Posterior cingulate gyrus (tissue), 11 donors: ENCODE data around the gene ITPK1.

ENCODE experiments used
- DNase-seq, 10 donors: peaks; one replicate each; pipeline versions ENCODE4 v3.0.0 to v3.0.0-alpha.2; 2020 to 2021; ENCODE audit warnings: mixed read lengths in 3 of 10
- intact Hi-C: fragments of 100-400 bp; cut with DNase I; formaldehyde crosslinking; loops from one replicate; pipeline ENCODE4 v1.15.1; 2023

Gene ITPK1

DNA sequence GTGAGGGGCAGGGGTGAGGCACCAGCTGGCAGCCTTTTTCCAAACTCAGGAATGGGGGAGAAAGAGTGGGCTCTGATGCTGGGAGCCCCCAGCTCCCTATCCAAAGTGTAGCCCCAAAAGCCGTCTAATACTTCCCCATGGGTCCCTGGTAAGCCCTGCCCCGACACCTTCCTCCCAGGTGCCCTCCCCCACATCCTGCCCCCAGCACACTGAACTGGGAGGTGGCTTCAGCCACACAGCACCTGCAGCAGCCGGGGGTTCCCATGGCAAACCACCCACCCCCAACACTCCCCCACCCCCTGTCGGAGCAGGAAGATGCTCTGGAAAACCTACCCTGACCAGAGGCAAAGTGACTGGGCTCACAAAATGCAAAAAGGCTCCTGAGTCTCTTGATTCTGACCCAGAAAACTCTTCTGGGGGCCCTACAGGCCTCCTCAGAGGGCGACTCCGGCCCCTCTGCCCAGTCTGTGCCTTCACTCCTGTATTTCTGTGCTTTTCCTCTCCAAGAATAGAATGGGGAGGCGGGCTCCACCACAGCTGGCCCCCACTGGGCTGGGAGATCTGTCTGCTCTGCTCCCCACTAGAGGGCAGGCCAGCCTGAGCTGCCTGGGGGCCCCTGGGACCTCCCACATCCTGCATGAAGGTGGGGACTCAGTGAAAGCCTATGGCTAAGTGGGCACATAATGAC is 81.6 kb downstream of the ITPK1 start:
- DNase-seq = peak in 7 of 10 donors; percentile 60 to 97 (median 75)
- intact Hi-C loops = no loop called here

DNA sequence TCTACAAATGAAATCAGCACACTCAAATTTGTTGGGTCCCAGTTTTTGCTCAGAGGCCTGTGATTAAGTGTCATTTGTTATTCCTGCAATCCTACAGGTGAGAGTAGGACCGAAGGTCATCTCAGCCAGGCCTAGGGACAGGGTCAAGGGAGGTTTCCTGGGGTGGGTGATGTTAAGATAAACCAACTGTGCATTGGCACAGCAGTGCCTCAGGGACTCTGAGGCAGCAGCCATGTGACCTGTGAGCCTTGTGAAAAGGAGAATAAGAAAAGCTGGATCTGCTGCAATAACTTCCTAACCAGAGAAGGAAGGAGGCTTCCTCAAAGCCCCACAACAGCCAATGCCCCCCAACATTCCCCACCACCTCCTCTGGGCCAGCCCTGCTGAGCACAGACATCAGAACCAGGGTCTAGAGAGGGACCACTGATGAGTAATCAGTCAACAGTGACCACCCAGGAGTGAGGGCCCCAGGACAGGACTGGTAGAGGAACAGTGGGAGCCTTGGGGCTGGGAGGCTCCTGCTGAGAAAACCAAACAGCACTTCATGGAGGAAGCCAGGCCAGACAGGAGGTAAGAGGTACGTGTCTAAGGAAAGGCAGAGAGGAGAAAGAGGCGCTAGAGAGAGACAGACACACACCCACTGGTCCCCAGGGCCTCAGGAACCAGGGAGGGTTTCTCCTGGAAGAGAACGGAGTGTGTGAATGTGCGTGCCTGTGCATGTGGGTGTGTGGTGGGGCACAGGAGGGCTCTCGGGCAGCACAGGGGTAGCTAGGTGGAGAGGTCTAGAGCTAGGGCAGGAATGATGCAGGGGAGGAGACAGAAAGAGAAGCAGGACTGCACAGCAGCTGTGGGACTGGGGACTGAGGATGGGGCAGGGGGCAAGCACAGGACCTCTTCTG is 82.4 kb downstream of the ITPK1 start:
- peak in 1 of 10 donors; percentile 80 for DNase-seq
- intact Hi-C loops = no loop called here

DNA sequence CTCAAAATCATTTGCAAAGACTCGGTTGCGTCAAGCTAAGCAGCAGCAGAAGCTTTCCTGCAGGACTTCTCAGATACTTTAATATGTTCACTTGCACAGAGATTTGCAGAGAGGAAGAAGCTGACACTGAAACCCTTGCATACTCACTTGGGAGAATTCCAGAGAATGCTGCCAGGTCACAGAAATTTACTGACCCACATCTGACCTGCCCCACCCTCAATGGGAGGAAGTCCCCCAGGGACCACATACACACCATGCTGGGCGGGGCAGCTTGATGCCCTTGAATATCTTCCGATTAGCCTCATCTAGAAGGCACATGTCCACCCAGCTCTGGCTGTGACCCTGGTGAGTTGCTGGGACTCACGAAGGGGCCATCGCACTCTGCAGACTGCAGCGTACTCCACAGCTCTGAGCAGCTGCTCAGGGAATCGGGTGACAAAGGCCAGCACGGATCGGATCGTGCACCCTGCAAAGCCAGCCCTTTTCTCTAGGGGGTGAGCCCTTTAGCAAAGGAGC is 83.2 kb downstream of the ITPK1 start:
- DNase-seq = peak in 2 of 10 donors; percentile 64 to 75
- intact Hi-C loops = no loop called here

DNA sequence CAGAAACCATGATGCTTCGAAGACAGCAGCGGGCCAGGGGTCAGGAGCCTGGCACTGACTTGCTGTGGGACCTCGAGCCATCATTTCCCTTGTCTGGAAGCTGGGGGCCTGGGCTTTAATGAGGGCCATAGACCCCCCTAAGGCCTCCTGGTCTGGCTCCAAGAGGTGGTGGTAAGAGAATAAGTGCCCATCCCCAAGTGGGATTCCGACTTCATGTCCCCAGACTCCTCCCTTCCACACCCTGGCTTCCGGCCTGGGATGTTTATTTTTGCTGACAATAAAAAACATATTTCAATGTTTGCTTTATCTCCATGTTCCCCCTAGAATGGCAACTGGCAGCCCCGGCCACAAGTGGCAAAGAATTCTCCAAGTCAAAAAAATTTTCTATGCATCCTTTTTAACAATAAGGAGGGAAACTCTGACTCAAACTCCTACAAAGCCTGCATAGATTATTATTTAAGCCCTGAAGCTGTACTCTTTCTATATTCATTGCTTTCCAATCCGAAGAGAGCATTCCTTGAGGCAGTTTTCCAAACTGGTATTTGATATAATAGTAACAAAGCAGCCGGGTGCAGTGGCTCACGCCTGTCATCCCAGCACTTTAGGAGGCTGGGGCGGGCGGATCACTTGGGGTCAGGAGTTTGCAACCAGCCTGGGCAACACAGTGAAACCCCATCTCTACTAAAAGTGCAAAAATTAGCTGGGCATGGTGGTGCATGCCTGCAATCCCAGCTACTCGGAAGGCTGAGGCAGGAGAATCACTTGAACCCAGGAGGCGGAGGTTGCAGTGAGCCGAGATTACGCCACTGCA is 84.0 kb downstream of the ITPK1 start:
- peak in 1 of 10 donors; percentile 67 for DNase-seq
- intact Hi-C loops = no loop called here

DNA sequence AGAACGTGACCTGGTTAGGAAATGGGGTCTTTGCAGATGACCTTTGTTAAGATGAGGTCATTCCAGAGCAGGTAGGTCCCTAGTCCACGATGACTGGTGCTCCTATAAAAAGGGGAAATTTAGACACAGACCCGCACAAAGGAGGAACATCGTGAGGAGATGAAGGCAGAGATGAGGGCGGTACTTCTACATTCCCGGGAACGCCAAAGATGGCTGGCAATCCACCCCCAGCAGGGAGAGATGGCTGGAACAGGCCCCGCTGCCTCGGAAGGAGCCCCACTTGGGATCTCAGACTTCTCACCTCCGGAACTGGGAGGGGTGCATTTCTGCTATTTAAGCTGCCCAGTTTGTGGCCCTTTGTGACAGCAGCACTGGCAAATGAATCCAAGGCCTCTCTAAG is 85.0 kb downstream of the ITPK1 start:
- DNase-seq = peak in 2 of 10 donors; percentile 70 to 73
- intact Hi-C loops = no loop called here

DNA sequence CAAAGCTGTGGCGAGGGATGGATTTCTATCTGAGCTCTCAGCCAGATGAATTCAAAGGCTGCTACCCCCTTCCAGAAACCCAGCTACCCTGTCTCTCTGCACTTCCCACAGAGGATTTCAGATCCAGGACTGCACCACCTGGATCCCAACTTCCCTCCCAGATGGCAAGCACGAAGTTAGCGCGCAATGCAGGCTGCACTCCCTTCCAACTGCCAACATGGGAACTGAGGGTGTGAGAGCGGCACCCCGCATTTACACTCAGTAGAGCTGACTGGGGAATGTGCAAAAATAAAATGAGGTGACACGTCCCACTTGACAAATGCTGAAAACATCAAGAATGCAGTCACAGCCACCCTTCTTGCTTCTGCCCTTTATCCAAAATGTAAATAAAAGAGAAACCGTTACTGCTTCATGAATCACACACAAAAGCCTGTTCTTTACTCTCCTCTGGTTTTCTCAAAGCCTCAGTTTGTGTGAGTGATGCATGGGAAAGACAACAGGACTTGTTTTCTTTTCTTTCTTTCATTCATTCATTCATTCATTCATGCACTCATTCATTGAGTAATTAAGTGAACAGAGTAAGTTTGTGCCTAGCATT is 85.7 kb downstream of the ITPK1 start:
- DNase-seq = peak in 8 of 10 donors; percentile 61 to 95 (median 76)
- intact Hi-C loops = no loop called here

DNA sequence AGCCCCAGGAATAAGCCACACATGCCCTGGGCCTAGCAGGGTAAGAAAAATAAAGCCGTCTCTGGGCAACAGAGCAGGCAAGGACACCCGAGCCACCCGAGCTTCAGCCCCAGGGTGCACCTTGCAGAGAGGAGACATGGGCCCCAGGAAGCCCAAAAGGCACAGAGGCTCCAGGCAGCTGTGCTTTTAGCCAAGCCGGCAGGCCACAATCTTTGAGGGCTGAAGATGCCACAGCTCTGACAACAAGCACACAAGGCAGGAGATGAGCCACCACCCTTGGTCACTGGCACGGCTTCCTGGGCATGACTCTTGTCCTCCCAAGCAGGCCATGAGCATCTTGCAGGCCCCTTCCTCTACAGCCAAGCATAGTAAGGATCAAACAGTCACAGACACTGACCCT is 86.3 kb downstream of the ITPK1 start:
- intact Hi-C loops = no loop called here
- peak in 1 of 10 donors; percentile 60 for DNase-seq

DNA sequence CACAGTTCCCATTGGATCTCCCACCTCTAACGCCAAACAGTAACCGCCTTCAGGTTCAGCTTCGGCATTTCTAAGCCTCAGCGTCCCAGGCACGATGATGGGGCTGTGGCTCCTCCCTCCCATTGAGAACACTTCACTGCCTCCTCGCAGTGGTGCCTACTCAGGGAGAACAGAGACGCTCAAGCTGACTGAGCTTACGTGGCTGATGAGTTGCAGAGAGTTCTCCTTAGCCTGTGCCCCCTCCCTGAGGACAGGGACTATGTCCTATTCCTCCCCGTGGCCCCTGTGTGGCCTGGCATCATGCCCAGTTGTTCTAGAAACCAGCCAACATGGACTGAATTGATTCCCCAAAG is 87.0 kb downstream of the ITPK1 start:
- intact Hi-C loops = no loop called here
- peak in 1 of 10 donors; percentile 77 for DNase-seq

DNA sequence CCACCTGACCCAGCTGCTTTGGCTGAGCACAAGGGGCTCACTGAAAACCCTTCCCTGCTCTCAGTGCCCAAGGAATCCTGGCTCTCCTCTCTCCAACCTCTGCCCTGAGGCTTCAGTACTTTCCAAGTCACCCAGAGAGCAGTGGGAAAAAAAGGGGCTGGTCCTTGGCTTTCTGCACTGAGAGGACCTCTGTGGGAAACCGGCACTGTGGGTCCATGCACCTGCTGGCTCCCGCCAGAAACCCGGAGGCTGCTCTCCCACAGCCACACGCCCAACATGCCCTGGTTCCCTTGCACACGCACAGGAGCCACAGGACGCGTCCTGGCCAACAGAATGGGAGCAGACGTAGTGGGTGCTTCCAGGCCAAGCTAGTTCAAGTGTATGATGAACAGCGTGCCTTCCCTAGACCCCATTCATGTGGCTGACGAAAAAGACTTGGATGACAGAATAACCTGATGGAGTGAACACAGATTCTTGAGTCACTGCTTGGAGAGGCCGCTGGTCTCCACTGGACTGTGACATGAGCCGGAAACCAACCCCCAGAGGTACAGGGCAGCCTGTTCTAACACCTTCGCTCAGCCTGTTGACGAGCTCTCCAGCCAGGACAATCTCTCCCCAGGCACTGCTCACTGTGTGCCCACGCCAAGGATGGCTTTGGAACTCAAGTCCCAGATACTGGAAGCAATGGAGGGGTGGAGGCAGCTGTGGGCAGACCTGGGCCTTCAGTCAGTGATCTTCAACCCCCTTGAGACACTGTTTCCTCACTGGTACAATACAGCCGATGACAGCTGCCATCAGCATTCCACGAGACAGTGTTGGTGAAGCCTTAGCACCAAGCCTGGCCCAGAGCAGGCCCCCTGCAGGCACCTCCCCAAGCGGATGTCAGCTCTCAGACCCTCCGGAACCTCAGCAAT is 87.7 kb downstream of the ITPK1 start:
- DNase-seq = peak in 1 of 10 donors; percentile 67

DNA sequence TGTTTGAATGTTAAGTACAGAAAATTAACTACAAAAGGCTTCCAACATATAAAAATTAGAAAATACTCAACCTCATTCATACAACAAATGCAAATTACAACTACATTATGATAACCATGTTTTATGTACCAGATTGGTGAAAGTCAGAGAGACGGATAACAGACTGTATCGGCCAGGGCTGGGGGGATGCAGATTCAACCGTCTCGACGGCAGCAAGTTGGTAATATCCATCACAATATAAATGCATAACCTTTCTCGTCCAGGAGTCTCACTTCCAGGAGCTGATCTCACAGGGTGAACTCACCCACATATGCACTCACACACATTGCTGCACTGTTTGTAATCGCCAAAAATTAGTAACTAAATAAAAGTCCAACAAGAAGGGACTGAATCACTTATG is 89.4 kb downstream of the ITPK1 start:
- intact Hi-C loops = no loop called here
- no peak for DNase-seq

More for the DNA sequence above, 87.7 kb downstream of the ITPK1 start:
- intact Hi-C loops = no loop called here

DNA sequence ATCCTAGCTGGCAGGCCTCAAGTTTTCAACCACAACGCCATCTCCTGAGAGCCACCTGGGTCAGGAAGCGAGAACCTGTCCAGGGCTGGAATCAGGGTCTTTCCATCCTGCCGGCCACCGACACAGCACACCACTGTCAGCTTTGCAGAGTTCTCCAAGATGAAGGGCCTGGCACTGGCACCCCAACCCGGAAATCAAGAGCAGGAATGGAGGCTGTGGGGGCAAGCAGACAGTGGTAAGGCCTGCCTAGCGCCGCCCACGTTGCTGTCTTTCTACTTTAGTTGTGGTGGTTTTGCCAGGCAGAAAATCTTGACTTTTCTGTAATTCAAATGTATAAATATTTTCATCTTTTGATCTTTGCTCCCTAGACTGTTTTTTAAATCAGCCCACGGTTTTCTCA is 90.7 kb downstream of the ITPK1 start:
- peak in 1 of 10 donors; percentile 53 for DNase-seq

DNA sequence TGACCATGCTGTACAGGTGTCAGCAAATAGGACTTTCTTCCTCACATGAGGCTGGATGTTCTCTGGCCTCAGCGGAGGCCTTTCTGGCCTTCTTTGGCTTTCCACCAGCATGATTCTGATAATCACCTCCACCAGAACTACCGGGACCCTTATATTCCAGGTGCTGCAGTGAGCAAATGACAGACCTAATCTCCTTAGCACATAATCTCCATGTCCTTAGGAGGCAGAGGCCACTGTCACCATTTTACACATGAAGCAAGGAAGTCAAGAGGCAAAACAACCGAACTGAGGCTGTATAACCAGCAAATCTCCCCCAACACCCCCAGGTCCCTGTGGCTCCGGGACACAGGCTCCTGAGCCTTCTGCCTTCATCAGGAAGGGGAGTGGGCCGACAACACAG is 91.2 kb downstream of the ITPK1 start:
- intact Hi-C loops = no loop called here
- DNase-seq = no peak

More for the DNA sequence above, 90.7 kb downstream of the ITPK1 start:
- intact Hi-C loops = no loop called here

DNA sequence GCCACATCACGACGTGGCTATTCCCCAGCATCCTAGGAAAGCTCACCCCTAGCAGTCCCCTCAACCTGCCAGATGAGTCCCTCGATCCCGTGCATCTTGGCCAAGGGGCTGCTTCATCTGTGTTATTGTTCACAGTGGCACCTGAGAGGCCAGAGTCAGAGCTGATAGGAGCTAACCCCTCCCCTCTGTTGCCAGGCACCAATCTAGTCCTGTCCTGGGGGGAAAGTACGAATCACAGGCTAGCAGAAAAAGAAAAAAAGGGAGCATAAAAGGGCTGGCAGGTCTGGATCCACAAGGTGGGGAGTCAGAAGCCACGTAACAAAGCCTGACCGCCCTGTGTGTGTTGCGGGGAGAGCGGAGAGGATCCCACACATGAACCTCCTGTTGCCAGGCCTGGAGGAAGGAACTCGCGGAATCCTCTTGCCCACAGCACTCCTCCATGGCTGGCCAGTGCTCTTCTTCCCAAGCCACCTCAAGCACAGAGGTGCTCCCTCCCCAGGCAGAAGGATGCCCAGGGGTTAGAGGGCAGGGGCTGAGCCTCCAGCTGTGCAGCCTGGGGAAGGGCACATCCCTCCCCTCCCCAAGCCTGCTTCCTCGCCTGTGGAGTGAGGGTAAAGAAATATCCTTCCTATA is 91.8 kb downstream of the ITPK1 start:
- intact Hi-C loops = no loop called here
- peak in 1 of 10 donors; percentile 58 for DNase-seq

DNA sequence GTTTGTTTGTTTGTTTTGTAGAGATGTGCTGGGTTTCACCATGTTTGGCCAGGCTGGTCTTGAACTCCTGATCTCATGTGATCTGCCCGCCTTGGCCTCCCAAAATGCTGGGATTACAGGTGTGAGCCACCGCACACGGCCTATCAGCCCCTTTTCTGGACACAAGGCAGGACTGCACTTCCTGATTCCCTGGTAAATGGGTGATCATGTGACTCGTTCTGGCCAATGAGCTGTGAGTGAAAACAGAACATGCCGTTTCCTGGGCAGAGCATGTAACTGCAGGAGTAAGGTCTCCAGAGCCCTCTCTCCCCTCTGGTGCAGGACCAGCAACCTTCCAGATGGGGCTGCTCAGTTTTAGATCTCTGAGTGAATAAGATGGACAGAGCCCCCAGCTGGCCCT is 92.7 kb downstream of the ITPK1 start:
- intact Hi-C loops = no loop called here
- peak in 3 of 10 donors; percentile 58 to 74 (median 61) for DNase-seq

DNA sequence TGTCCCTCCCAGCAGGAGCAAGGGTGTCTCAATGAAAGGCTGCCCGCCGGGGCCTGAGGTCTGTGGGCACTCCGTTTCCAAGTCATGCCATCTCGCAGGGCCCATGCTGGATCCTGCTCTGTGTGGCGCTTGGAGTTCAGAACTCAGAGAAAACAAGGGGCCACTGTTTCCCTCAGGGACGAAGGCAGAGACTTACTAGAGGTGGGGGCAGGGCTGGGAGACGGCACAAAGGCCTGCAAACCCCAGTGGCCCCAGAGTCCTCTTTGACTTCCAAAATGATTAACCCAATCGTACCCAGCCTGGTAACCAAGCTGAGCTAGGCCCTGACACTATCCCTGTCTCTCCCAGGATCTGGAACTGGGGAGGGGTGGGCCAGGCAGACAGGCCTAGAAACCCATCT is 95.8 kb downstream of the ITPK1 start:
- intact Hi-C loops = no loop called here
- DNase-seq = peak; percentile 65 to 96 (median 78)

DNA sequence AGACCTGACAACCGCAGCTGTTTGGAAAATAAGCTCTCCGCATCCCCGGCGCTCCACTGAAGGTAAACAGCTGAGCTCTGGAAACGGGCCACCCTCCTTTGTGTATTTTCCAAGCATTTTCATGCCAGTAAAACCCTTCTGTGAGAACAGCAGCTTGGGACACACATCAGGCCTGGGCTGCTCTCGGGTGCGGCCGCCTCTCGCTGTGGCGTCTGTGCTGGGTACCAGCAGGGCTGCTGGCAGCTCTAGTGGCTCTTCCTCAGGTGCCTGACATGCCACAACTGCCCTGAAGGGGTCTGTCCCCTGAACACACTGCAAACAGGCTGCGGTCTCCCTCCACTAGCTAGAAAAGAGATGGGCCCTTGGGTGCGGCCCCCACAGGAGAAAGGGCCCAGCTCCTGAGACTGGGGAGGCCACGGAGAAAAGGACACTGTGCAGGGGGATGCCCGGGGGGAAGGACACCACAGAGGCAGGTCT is 96.3 kb downstream of the ITPK1 start:
- DNase-seq = peak in 3 of 10 donors; percentile 49 to 92 (median 80)
- intact Hi-C loops = no loop called here

DNA sequence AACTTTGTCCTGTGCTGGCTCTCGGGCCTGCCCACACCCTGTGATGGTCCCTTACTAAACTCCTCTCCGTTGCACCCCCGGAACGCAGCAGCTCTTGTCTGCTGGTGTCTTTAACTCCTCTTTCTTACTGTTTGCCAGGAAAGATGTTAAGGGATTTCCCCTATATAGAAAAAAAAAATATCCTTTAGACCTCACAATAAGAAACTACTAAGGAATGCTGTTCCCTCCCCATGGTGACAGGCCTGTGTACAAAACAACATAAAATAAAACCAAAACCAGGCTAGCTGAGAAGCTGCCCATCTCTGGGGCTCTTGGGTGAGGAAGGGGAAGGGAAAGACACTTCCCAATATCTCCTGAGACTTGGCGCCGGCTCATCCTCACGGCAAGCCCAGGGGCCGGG is 97.4 kb downstream of the ITPK1 start:
- intact Hi-C loops = no loop called here
- DNase-seq = no peak

DNA sequence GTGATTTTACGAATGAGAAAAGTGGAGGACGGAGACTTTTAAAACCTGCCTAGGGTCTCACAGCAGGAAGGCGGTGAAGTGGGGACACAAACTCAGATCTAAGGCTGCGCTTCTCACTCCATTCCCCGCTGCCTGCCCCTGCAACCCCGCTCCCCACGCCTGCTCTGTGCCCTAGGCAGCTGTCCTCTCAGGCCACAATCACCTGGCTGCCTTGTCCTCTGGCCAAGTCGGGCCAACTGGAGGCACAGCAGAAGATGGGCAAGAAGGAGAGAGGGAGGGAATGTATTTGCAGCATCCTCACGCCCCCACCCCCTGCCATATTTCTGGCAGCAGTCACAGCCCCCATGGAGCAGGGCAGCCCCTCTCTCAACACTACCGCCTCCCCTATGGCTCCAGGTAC is 97.8 kb downstream of the ITPK1 start:
- intact Hi-C loops = no loop called here
- no peak for DNase-seq
